ENCODE measurements around the gene FBXW12.
"Not testable (repeated sequence)": the region's sequence is repeated elsewhere in the genome, so short reads cannot be mapped to it uniquely, and the experiment has no call there.

The FBXW12 gene, protein sequence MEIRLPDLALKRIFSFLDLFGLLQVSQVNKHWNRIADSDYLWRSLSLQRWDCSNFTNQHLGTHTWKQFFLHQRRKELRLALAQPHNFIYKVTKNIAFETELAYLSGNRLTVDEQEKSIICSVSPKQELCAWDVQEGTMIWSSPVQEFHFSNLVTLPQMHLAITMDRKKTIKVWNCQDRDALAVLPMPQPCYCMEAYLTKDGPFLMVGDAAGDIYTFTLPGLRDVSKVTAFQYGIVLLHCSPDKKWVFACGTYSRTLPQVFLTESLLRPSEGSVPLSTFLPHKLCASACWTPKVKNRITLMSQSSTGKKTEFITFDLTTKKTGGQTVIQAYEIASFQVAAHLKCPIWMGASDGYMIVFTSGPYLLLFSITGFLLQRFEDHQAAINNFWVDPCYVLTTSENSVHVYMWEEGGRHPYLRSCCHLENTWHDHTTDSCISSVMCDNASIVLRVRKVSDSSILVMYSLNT

DNA sequence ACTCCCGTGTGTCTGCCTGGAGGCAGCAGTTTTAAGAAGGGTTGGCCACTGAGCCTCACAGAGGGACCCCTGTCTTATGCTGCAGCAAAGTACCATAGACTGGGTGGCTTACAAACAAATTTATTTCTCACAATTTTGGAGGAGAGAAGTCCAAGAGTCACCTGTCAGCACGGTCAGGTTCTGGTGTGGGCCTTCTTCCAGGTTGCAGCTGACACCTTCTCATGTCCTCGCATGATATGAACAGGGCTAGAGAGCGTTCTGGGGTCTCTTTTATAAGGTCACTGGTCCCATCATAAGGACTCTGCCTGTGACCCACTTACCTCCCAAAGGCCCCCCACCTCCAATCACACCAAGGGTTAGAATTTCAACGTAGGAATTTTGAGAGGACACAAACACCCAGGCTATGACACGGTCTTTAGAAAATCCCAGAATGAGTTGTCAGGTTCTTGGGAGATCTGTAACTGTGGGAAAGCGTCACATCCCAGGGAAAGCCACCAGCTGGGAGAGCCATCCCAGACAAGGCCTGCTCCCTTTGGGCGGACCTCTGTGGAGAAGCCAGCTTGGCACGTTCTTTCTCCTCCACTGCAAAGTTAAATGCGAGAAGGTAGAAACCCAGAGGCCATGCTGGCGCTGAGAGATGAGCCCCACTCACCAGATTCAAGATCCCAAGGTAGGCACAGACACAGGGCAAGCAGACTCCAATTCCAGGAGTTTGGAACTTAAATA, at the start of gene FBXW12:
Gene FBXW12 (plus strand): TSS at position 569 of the 726 bp plus-strand sequence. CDS start 549 bp downstream, outside the sequence.
- DNase-seq (ENCODE audit: low spot score), result no peak

GRCh38 chr3:48331706-48332435, 40.1 kb upstream of the FBXW12 start:
- not testable (repeated sequence) for DNase-seq (ENCODE audit: low spot score)

- not testable (repeated sequence) for DNase-seq (ENCODE audit: low spot score)
These were observed 38.4 kb upstream of the FBXW12 start, which contains the start of gene SPINK8 for GRCh38 chr3:48333346-48334245. TSS of gene SPINK8 (minus strand) at chr3:48333661. CDS start at chr3:48328341, 5,320 bp downstream.

GRCh38 chr3:48334605-48335004, 37.4 kb upstream of the FBXW12 start:
- no peak for DNase-seq (ENCODE audit: low spot score)

DNA sequence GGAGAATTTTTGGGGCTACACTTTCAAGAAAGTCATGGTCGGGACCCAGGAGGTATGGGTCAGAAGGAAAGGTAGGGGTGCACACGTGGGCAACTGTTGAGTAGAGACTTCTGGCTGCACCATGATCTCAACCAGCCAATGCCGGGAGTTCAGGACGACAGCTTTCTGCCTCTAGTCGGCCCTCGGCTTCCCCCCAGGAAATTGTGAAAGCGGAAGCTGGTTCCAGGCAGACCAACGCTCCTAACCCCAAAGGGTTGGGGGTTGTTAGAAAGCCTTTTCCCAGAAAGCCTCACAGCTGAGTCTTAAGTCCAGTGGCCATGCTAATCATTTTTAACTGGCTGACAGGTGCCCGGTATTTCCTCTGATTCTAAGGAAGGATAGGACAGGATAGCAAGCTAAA, 36.7 kb upstream of the FBXW12 start:
- DNase-seq (ENCODE audit: low spot score), result not testable (repeated sequence)

DNA sequence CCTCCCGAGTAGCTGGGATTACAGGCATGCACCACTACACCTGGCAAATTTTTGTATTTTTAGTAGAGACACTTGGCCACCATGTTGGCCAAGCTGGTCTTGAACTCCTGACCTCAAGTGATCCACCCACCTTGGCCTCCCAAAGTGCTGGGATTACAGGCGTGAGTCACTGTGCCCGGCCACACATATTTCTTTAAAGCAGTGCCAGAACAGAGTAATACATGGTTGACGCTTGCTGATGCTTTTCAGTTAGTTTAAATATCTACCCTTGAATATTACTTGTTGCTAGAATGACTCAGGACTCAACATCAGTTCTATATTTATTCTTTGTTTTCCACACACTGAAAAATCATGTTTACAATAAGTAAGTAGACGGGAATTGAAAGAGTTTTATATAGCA, 34.5 kb upstream of the FBXW12 start:
- DNase-seq (ENCODE audit: low spot score), result not testable (repeated sequence)

- no peak for DNase-seq (ENCODE audit: low spot score)
These were observed 33.4 kb upstream of the FBXW12 start for GRCh38 chr3:48338635-48339034.

DNA sequence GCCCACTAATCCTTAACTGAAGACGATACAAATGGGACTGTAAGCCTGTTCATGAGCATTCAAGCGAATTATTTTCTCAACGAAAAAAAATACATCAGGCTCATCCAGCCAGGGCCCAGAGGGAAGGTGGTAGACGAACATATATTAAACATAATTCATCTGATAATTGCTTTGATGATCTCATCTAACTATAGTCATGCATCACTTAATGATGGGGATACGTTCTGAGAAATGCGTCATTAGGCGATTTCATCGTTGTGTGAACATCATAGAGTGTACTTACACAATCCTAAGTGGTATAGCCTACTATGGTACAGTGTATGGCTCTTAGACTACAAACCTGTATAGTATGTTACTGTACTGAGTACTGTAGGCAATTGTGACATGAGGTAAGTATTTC, 28.6 kb upstream of the FBXW12 start:
- DNase-seq (ENCODE audit: low spot score), result no peak

DNA sequence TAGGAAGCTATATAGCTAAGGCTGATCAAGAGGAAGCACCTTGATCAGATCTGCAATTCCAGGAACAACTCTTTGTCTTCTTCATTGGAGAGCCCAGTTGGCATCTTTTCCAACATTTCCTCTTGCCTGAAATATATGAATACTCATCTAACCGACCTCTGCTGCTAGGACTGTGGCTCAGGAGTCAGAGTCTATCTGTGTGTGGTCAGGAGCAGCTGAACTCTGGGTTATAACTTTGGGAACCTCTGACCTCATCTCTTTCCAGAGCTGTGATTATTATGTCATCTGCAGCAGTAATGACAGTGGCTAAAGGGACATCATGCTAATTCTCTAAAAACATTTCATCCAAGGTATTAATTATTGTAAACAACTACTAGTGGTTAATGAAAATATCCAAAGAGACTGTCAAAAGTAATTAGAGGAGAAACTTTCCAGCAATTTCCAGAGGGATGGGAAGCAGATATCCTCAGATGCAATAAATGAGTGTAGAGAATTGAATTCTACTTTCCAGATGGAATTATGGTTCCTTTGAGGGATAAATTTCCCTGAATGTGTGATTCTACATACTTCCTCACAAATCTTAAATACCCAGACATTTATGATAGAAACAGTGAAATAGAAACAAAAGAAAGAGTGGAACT, 27.0 kb upstream of the FBXW12 start:
- no peak for DNase-seq (ENCODE audit: low spot score)

- no peak for DNase-seq (ENCODE audit: low spot score)
These were observed 26.0 kb upstream of the FBXW12 start for GRCh38 chr3:48345946-48346572.

GRCh38 chr3:48347500-48347899, 24.5 kb upstream of the FBXW12 start:
- no peak for DNase-seq (ENCODE audit: low spot score)

- DNase-seq (ENCODE audit: low spot score), result no peak
These were observed 19.5 kb upstream of the FBXW12 start for GRCh38 chr3:48352546-48352945.

- DNase-seq (ENCODE audit: low spot score), result no peak
These were observed 18.0 kb upstream of the FBXW12 start for GRCh38 chr3:48353987-48354386.

GRCh38 chr3:48356419-48356818, 15.6 kb upstream of the FBXW12 start:
- DNase-seq (ENCODE audit: low spot score), result no peak

GRCh38 chr3:48361928-48362327, 10.1 kb upstream of the FBXW12 start:
- no peak for DNase-seq (ENCODE audit: low spot score)

- no peak for DNase-seq (ENCODE audit: low spot score)
These were observed 7.2 kb upstream of the FBXW12 start for GRCh38 chr3:48364840-48365239.

- DNase-seq (ENCODE audit: low spot score), result no peak
These were observed 4.8 kb upstream of the FBXW12 start for GRCh38 chr3:48367201-48367600.

DNA sequence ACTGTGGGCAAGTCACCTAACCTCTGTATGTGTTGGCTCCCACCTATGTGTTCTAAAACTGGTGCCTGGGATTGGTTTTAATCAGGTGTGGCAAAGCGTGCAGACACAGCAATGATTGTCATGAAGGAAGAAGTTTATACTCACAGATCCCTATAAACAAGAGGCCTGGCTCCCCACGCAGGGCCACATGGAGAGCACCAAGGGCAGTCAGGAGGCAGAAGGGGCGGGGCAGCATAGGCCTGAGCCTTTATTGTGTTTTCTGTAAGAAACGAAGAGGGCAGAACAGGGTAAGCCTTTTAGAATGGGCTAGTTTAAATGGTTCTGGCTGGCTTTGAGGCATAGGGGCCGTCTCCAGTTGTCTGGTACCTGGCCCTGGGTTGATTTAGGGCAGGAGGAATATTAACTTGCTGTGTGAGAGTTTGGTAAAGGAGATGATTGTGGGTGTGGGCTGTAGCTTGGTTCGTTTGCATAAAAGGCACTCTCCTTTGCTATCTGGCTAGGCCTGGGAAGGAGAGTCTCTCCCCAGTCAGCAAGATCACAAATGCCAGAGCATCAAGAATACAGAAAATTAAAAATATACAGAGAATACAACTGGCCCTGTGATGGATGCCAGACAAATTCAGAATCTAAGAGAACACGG, 2.2 kb upstream of the FBXW12 start:
- no peak for DNase-seq (ENCODE audit: low spot score)

- DNase-seq (ENCODE audit: low spot score), result no peak
These were observed 1.7 kb upstream of the FBXW12 start for GRCh38 chr3:48370333-48370713.

- DNase-seq (ENCODE audit: low spot score), result no peak
These were observed 355 bp downstream of the FBXW12 start for GRCh38 chr3:48372377-48372770.
